Measurements from ENCODE around the gene PRR3. TPM values are rescaled to one million over a fixed set of nuclear protein-coding genes. Genes with fewer than 3 reads are reported as not detected.

The PRR3 gene
- total and polyA plus RNA-seq, 9 of the 15 experiments (the other 6 are each of a cell fraction or from before 2014, with no cell fraction given): 23.5 to 59.6 (median 28.8) TPM

GRCh38 chr6:30541515-30542403 is 15.3 kb upstream of the PRR3 start (continued):
- TF ChIP-seq NKRF (IDR thresholded peaks at IDR 0.05; ENCODE audit: borderline replicate concordance) (peak; percentile 80; the same call in 1 of the 2 replicates), RFX1 (IDR thresholded peaks at IDR 0.05) (no peak), ZNF263 (CRISPR knock-in tag; IDR thresholded peaks at IDR 0.05; ENCODE audit: borderline replicate concordance) (0 out of 2 replicates have a peak, but pooled peaks have one; percentile 20), PTTG1 (tag; IDR thresholded peaks at IDR 0.05; ENCODE audit: low read depth) (no peak), HNRNPL (IDR thresholded peaks at IDR 0.05; ENCODE audit: low read depth, low read length) (no peak), ZC3H11A (IDR thresholded peaks at IDR 0.05; ENCODE audit: low read depth, low read length) (0 out of 2 replicates have a peak, but pooled peaks have one; percentile 48), DACH1 (IDR thresholded peaks at IDR 0.05; ENCODE audit: partially characterized antibody) (peak; percentile 25), CBX8 (IDR thresholded peaks at IDR 0.05; ENCODE audit: borderline replicate concordance, extremely low read depth, low read depth, low read length, poor library complexity, severe bottlenecking) (no peak), SMAD3 (CRISPR knock-in tag; conservative IDR thresholded peaks at IDR 0.05) (no peak), MLX (CRISPR knock-in tag; conservative IDR thresholded peaks at IDR 0.05) (no peak), SLC30A9 (CRISPR knock-in tag; IDR thresholded peaks at IDR 0.05) (no peak), ARHGAP35 (IDR thresholded peaks at IDR 0.05; ENCODE audit: partially characterized antibody) (peak; percentile 9), ZFX (CRISPR knock-in tag; IDR thresholded peaks at IDR 0.05) (no peak), RBM25 (IDR thresholded peaks at IDR 0.05; ENCODE audit: low read depth, low read length, severe bottlenecking) (no peak), SRSF7 (optimal IDR thresholded peaks at IDR 0.05; ENCODE audit: low read depth, low read length) (no peak), ZNF398 (CRISPR knock-in tag; IDR thresholded peaks at IDR 0.05) (no peak), ZNF586 (CRISPR knock-in tag; conservative IDR thresholded peaks at IDR 0.05) (no peak), ZNF354B (CRISPR knock-in tag; IDR thresholded peaks at IDR 0.05) (no peak), BCOR (IDR thresholded peaks at IDR 0.05) (no peak), ZNF507 (tag; conservative IDR thresholded peaks at IDR 0.05) (no peak), NONO (IDR thresholded peaks at IDR 0.05; ENCODE audit: low read depth in 2 of 2, low read length in 1 of 2) (0 out of 4 replicates have a peak, but pooled peaks of 1 of the 2 experiments have one; percentile 72), NR4A1 (CRISPR knock-in tag; IDR thresholded peaks at IDR 0.05) (0 out of 2 replicates have a peak, but pooled peaks have one; percentile 36), NR4A1 (tag; IDR thresholded peaks at IDR 0.05) (no peak)
